CD4-positive, alpha-beta T cell (primary cell): ENCODE measurements around the gene ADCK2. TPM values are rescaled to one million over a fixed set of nuclear protein-coding genes. Genes with fewer than 3 reads are reported as not detected.
"Not testable (repeated sequence)": the region's sequence is repeated elsewhere in the genome, so short reads cannot be mapped to it uniquely, and the experiment has no call there.

ENCODE experiments used
- ATAC-seq: fragments of 200-7000 bp; cut with Tn5 transposase; one replicate; pipeline ENCODE4 v1.10.0; 2022; ENCODE audit warnings: mild to moderate bottlenecking; ENCODE audit not compliant: poor library complexity
- CTCF ChIA-PET: fragments of 350-600 bp; sonication (Branson Sonifier 250); formaldehyde crosslinking; loops from one replicate; lab custom pipeline; 2021; ENCODE audit warnings: antibody characterized with exemption, inconsistent platforms; lab: Charles Lee
- POLR2A ChIA-PET: fragments of 350-600 bp; sonication (Branson Sonifier 250); formaldehyde crosslinking; loops from one replicate; lab custom pipeline; 2021; ENCODE audit warnings: antibody characterized with exemption, inconsistent platforms; lab: Charles Lee
- DNase-seq, 14 experiments: peaks; one replicate each; pipeline ENCODE4 v3.0.0-alpha.2; 2013 to 2020; ENCODE audit warnings: mixed read lengths in 2 of 14
- H3K27ac ChIP-seq, 2 donors: one replicate each; pipeline versions ENCODE4 v1.5.1 to v1.7.0; 2013; ENCODE audit warnings: low read length in 2 of 2, low read depth in 1 of 2, mild to moderate bottlenecking in 1 of 2
- H3K27me3 ChIP-seq, 2 experiments: 1 replicate in 1 of 2; 2 replicates in 1 of 2; pipeline versions ENCODE4 v1.6.1 to v1.7.0; 2013; ENCODE audit warnings: low read length in 2 of 2, control low read depth in 1 of 2, mild to moderate bottlenecking in 1 of 2, moderate library complexity in 1 of 2; ENCODE audit not compliant: insufficient read depth in 2 of 2, control insufficient read depth in 1 of 2
- H3K36me3 ChIP-seq: one replicate; pipeline ENCODE4 v1.6.1; 2013; ENCODE audit warnings: low read length, control low read depth; ENCODE audit not compliant: insufficient read depth
- H3K4me1 ChIP-seq: one replicate; pipeline ENCODE4 v1.6.1; 2013; ENCODE audit warnings: low read length, control low read depth; ENCODE audit not compliant: insufficient read depth
- H3K4me3 ChIP-seq: one replicate; pipeline ENCODE4 v1.5.1; 2013; ENCODE audit warnings: mild to moderate bottlenecking, low read length, moderate library complexity
- H3K9me3 ChIP-seq, 2 experiments: 1 replicate in 1 of 2; 2 replicates in 1 of 2; pipeline versions ENCODE4 v1.6.1 to v1.7.0; 2013; ENCODE audit warnings: low read length in 2 of 2, mild to moderate bottlenecking in 2 of 2, control low read depth in 1 of 2, moderate library complexity in 1 of 2; ENCODE audit not compliant: control insufficient read depth in 1 of 2, insufficient read depth in 1 of 2
- H3K27ac Mint-ChIP-seq: one replicate; pipeline ENCODE4 v1.8.0; 2020; ENCODE audit warnings: mixed read lengths
- H3K27me3 Mint-ChIP-seq: one replicate; pipeline ENCODE4 v1.8.0; 2021; ENCODE audit warnings: mixed read lengths
- H3K36me3 Mint-ChIP-seq: one replicate; pipeline ENCODE4 v1.8.0; 2021; ENCODE audit warnings: low read depth, mixed read lengths
- H3K4me1 Mint-ChIP-seq: one replicate; pipeline ENCODE4 v1.8.0; 2021; ENCODE audit warnings: low read depth, mixed read lengths
- H3K4me3 Mint-ChIP-seq: one replicate; pipeline ENCODE4 v1.8.0; 2020; ENCODE audit warnings: mild to moderate bottlenecking, mixed read lengths
- H3K9me3 Mint-ChIP-seq: one replicate; pipeline ENCODE4 v1.8.0; 2020; ENCODE audit warnings: mixed read lengths
- intact Hi-C, 2 experiments: fragments of 100-400 bp; cut with DNase I in 1 of 2; cut with micrococcal nuclease in 1 of 2; formaldehyde crosslinking; loops; one replicate each; pipeline versions ENCODE4 v1.15.1 to v1.9.0; 2023 to 2025; cut with DNase I, micrococcal nuclease
- total RNA-seq, 174 experiments: library from RNA in 2 of 174; stranded (reverse) in 2 of 174; gene quantifications; one replicate each; pipeline ENCODE4 v1.2.3 and lab custom pipeline; 2021 to 2026
- TF ChIP-seq, protein P1 (sequence below): fragments of 200-600 bp; IDR thresholded peaks from one replicate; pipeline ENCODE4 v1.8.0; 2022; ENCODE audit warnings: antibody characterized with exemption, mild to moderate bottlenecking

Gene ADCK2
- total RNA-seq, 2 experiments from 2014 or later, result 14.8 to 15.7 TPM

DNA sequence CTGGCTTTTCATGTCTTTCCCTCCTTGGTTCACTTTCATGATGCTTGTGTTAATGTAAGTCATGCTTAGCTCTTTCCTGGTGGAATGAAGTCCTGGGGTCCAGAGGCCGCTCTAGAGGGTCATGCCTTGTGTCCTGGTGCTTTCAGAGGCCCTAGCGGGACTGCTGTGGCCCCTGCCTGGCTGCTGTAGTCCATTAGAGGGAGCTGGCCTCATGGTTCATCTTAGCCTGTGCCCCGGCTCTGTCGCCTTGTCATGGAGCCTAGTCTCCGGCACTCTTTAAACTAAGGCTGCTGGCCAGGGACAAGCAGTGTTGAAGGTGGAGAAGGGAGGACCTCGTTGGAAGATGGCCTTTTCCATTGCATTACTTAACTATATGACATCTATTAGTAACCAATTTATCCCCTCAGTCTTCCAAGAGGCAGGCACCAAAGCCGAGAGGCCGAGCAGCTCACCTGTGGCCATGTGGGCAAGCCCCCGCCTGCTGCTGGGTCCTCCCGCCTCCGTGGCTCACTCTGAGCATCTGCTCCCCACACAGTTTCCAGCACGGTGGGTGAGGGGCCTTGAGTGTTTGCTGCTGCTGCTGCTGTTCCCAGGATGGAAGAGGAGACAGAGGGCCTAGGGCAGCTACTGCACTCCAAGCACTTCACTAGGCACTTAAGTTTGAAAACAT is 18.8 kb downstream of the ADCK2 start:
- peaks cover 53% of the 10 kb centered on the region for H3K36me3 Mint-ChIP-seq
- Histone ChIP-seq H3K36me3 (peaks cover 45% of the 10 kb centered on the region), H3K4me3 (no peak overlapping the region), H3K4me1 (peaks cover 9% of the 10 kb centered on the region), H3K27ac (no peak overlapping the region), H3K27me3 (no peaks in the 10 kb centered on the region), H3K9me3 (no peaks in the 10 kb centered on the region)
- POLR2A ChIA-PET, result no interaction called here
- intact Hi-C loops, result loop anchor here in 1 of 2 experiments (10.0 kb wide), 2 partner anchors 517 to 1043 kb away; partner anchors contain the start of genes KDM7A and SSBP1
- TF ChIP-seq, protein P1, sequence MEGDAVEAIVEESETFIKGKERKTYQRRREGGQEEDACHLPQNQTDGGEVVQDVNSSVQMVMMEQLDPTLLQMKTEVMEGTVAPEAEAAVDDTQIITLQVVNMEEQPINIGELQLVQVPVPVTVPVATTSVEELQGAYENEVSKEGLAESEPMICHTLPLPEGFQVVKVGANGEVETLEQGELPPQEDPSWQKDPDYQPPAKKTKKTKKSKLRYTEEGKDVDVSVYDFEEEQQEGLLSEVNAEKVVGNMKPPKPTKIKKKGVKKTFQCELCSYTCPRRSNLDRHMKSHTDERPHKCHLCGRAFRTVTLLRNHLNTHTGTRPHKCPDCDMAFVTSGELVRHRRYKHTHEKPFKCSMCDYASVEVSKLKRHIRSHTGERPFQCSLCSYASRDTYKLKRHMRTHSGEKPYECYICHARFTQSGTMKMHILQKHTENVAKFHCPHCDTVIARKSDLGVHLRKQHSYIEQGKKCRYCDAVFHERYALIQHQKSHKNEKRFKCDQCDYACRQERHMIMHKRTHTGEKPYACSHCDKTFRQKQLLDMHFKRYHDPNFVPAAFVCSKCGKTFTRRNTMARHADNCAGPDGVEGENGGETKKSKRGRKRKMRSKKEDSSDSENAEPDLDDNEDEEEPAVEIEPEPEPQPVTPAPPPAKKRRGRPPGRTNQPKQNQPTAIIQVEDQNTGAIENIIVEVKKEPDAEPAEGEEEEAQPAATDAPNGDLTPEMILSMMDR, result no peak
- no peaks in the 10 kb centered on the region for H3K27me3 Mint-ChIP-seq
- H3K4me1 Mint-ChIP-seq, result peaks cover 9% of the 10 kb centered on the region
- no peaks in the 10 kb centered on the region for H3K9me3 Mint-ChIP-seq
- DNase-seq (no peak), ATAC-seq (no peak)
- no peak overlapping the region for H3K4me3 Mint-ChIP-seq
- CTCF ChIA-PET, result no interaction called here
- no peak overlapping the region for H3K27ac Mint-ChIP-seq

- peak overlapping the region; percentile 42 for H3K27ac Mint-ChIP-seq
- H3K9me3 Mint-ChIP-seq, POLR2A ChIA-PET, H3K27me3 Mint-ChIP-seq, H3K27me3 ChIP-seq, CTCF ChIA-PET, H3K27ac ChIP-seq, ATAC-seq, DNase-seq, H3K4me3 Mint-ChIP-seq, H3K9me3 ChIP-seq, H3K4me3 ChIP-seq: not testable (repeated sequence)
- intact Hi-C loops, result loop anchor here in 1 of 2 experiments (10.0 kb wide), 2 partner anchors 519 to 1041 kb away; partner anchors contain the start of genes KDM7A and SSBP1
- peaks cover 30% of the 10 kb centered on the region for H3K4me1 Mint-ChIP-seq
- peaks cover 51% of the 10 kb centered on the region for H3K36me3 Mint-ChIP-seq
- Histone ChIP-seq H3K4me1 (peaks cover 26% of the 10 kb centered on the region), H3K36me3 (peaks cover 25% of the 10 kb centered on the region)
Measured at GRCh38 chr7:140693849-140694248, 21.1 kb downstream of the ADCK2 start.

DNA sequence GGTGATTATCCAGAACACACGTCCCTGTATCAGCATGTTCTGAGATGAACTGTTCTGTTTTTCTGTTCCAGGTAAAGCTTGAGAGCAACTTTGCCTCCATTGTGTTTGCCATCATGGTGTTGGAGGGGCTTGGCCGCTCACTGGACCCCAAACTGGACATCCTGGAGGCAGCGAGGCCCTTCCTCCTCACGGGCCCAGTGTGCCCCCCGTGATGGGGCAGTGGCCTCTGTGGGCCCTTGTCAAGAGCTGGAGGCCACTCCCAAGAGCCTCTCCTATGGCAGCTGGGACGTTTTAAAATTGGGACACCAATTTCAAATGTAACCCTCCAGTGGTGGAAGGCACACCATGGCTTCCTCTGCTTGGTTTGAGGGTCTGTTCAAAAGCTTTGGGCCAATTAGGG is 21.8 kb downstream of the ADCK2 start:
- H3K9me3 Mint-ChIP-seq, result no peaks in the 10 kb centered on the region
- H3K27me3 Mint-ChIP-seq, result no peaks in the 10 kb centered on the region
- Histone ChIP-seq H3K27ac (no peak overlapping the region), H3K9me3 (no peaks in the 10 kb centered on the region), H3K27me3 (no peaks in the 10 kb centered on the region), H3K4me1 (peaks cover 31% of the 10 kb centered on the region), H3K4me3 (no peak overlapping the region), H3K36me3 (peaks cover 20% of the 10 kb centered on the region)
- peak overlapping the region; percentile 42 for H3K27ac Mint-ChIP-seq
- POLR2A ChIA-PET, result no interaction called here
- no peak overlapping the region for H3K4me3 Mint-ChIP-seq
- TF ChIP-seq, protein P1, result no peak
- DNase-seq (no peak), ATAC-seq (no peak)
- peaks cover 51% of the 10 kb centered on the region for H3K36me3 Mint-ChIP-seq
- peaks cover 35% of the 10 kb centered on the region for H3K4me1 Mint-ChIP-seq
- CTCF ChIA-PET, result no interaction called here
- intact Hi-C loops, result loop anchor here in 1 of 2 experiments (10.0 kb wide), 2 partner anchors 520 to 1040 kb away; partner anchors contain the start of genes KDM7A and SSBP1
